Esophagus squamous epithelium (tissue), 5 donors: ENCODE results near the gene ERVH48-1. TPM values are rescaled to one million over a fixed set of nuclear protein-coding genes. Genes with fewer than 3 reads are reported as not detected.
"Not testable (repeated sequence)": the region's sequence is repeated elsewhere in the genome, so short reads cannot be mapped to it uniquely, and the experiment has no call there.

Experiments
- DNase-seq: peaks from one replicate; lab custom pipeline; 2025; lab: John Stamatoyannopoulos, UW
- H3K27ac ChIP-seq, 4 donors: fragments of 200-600 bp; sonication (generic); one replicate each; pipeline ENCODE4 v1.5.1; 2016 to 2019; ENCODE audit warnings: mild to moderate bottlenecking in 1 of 4
- H3K27me3 ChIP-seq, 4 donors: fragments of 200-600 bp; sonication (generic); 1 replicate in 3 of 4; 2 replicates in 1 of 4; pipeline versions ENCODE4 v1.5.1 to v1.6.0; 2017 to 2021; ENCODE audit warnings: antibody characterized with exemption in 1 of 4
- H3K36me3 ChIP-seq, 3 donors: fragments of 200-600 bp; sonication (generic); one replicate each; pipeline ENCODE4 v1.5.1; 2016 to 2019
- H3K4me1 ChIP-seq, 3 donors: fragments of 200-600 bp; sonication (generic); one replicate each; pipeline ENCODE4 v1.5.1; 2017 to 2019
- H3K4me3 ChIP-seq, 4 donors: fragments of 200-600 bp; sonication (generic); 1 replicate in 3 of 4; 2 replicates in 1 of 4; pipeline ENCODE4 v1.5.1; 2016 to 2019; ENCODE audit warnings: mild to moderate bottlenecking in 2 of 4, moderate library complexity in 1 of 4
- H3K9me3 ChIP-seq, 3 donors: fragments of 200-600 bp; sonication (generic); one replicate each; pipeline ENCODE4 v1.5.1; 2016 to 2019
- CTCF ChIP-seq, 6 experiments: fragments of 450-650 bp in 4 of 6; fragments of 200-600 bp in 2 of 6; sonication (generic) in 2 of 6; IDR thresholded peaks; one replicate each; pipeline ENCODE4 v1.5.1; 2016 to 2019; ENCODE audit warnings: antibody characterized with exemption in 6 of 6, mild to moderate bottlenecking in 4 of 6, moderate library complexity in 4 of 6
- POLR2A ChIP-seq, 4 donors: fragments of 450-650 bp; IDR thresholded peaks; one replicate each; pipeline ENCODE4 v1.6.1; 2017; ENCODE audit warnings: antibody characterized with exemption in 4 of 4, mild to moderate bottlenecking in 4 of 4, moderate library complexity in 3 of 4
- WGBS, 2 donors: methylation state at CpG; one replicate each; pipeline ENCODE4 v1.1.5; 2018; 5-methylcytosine and 5-hydroxymethylcytosine counted together
- intact Hi-C: fragments of 100-400 bp; cut with DNase I; formaldehyde crosslinking; loops from one replicate; pipeline ENCODE4 v1.15.0; 2022
- total RNA-seq, 4 donors: library from RNA; depleted of rRNA; stranded (reverse); fragments of >200 nt; gene quantifications; one replicate each; pipeline ENCODE4 v1.1.0, GENCODE V29; 2016
- donor health status: DM: yes; HTN: yes; CAD: no.

The ERVH48-1 gene
- total RNA-seq, 4 donors from 2014 or later = 0.19 TPM; not detected in 3

- H3K9me3 ChIP-seq, DNase-seq, intact Hi-C loops, H3K36me3 ChIP-seq, H3K27me3 ChIP-seq, H3K4me3 ChIP-seq, H3K27ac ChIP-seq: not testable (repeated sequence)
- H3K4me1 ChIP-seq = peaks cover 0 to 49% (median 0%) of the 10 kb centered on the region in 3 donors
- 92 to 93% methylated on average over 3 to 10 of the region's 12 CpGs for WGBS, 2 donors
Measured at GRCh38 chr21:42933973-42934372, 8.5 kb upstream of the ERVH48-1 start.

GRCh38 chr21:42933137-42933970, 7.9 kb upstream of the ERVH48-1 start:
- Histone ChIP-seq H3K27ac (peak overlapping the region in 2 of 4 donors; percentile 66 to 68), H3K4me1 (peaks cover 0 to 49% (median 0%) of the 10 kb centered on the region in 3 donors)
- H3K4me3 ChIP-seq, H3K9me3 ChIP-seq, H3K27me3 ChIP-seq, intact Hi-C loops, H3K36me3 ChIP-seq, DNase-seq: not testable (repeated sequence)
- 56 to 71% methylated on average over 8 of the region's 9 CpGs for WGBS, 2 donors

- H3K27ac ChIP-seq = peak overlapping the region; percentile 5 to 68 (median 41)
- H3K9me3 ChIP-seq, H3K27me3 ChIP-seq, H3K4me3 ChIP-seq, H3K36me3 ChIP-seq, DNase-seq, intact Hi-C loops: not testable (repeated sequence)
- H3K4me1 ChIP-seq = peaks cover 0 to 49% (median 0%) of the 10 kb centered on the region in 3 donors
- 53 to 73% methylated on average over 6 to 9 of the region's 16 CpGs for WGBS, 2 donors
Measured at GRCh38 chr21:42932378-42933136, 7.1 kb upstream of the ERVH48-1 start.

- TF ChIP-seq POLR2A (IDR thresholded peaks at IDR 0.05) = no peak
- no peak for TF ChIP-seq CTCF (IDR thresholded peaks at IDR 0.05)
- Histone ChIP-seq H3K9me3 (no peaks in the 10 kb centered on the region), H3K4me3 (no peak overlapping the region), H3K27me3 (no peaks in the 10 kb centered on the region), H3K36me3 (no peaks in the 10 kb centered on the region), H3K27ac (no peak overlapping the region), H3K4me1 (peaks cover 0 to 49% (median 0%) of the 10 kb centered on the region in 3 donors)
- DNase-seq = no peak
- intact Hi-C loops = no loop called here
- 86 to 88% methylated on average over 7 to 12 of the region's 13 CpGs for WGBS, 2 donors
Measured at GRCh38 chr21:42931560-42932235, 6.3 kb upstream of the ERVH48-1 start.

- Histone ChIP-seq H3K4me3 (no peak overlapping the region), H3K27me3 (no peaks in the 10 kb centered on the region), H3K27ac (no peak overlapping the region), H3K9me3 (no peaks in the 10 kb centered on the region), H3K4me1 (peaks cover 0 to 35% (median 0%) of the 10 kb centered on the region in 3 donors), H3K36me3 (no peaks in the 10 kb centered on the region)
- TF ChIP-seq POLR2A (IDR thresholded peaks at IDR 0.05) = no peak
- no peak for TF ChIP-seq CTCF (IDR thresholded peaks at IDR 0.05)
- WGBS, 2 donors = 73 to 81% methylated on average over 3 of the region's 3 CpGs
- intact Hi-C loops = no loop called here
- no peak for DNase-seq
Measured at GRCh38 chr21:42929969-42930368, 4.5 kb upstream of the ERVH48-1 start.

- 84 to 95% methylated on average over 10 to 21 of the region's 23 CpGs for WGBS, 2 donors
- intact Hi-C loops = not testable (repeated sequence)
Measured at GRCh38 chr21:42927474-42928200, 2.2 kb upstream of the ERVH48-1 start.

More at GRCh38 chr21:42927474-42928200, 2.2 kb upstream of the ERVH48-1 start:
- not testable (repeated sequence) for H3K36me3 ChIP-seq, H3K4me3 ChIP-seq, H3K9me3 ChIP-seq, H3K27me3 ChIP-seq, H3K27ac ChIP-seq, DNase-seq
- peaks cover 0 to 24% (median 0%) of the 10 kb centered on the region in 3 donors for H3K4me1 ChIP-seq
